Measurements from ENCODE around the gene CACNA1A. TPM values are rescaled to one million over a fixed set of nuclear protein-coding genes. Genes with fewer than 3 reads are reported as not detected.

CACNA1A gene
- total and polyA plus RNA-seq, 2 of the 4 experiments (the other 2 are of a cell fraction), result 5.9 to 15.0 TPM

GRCh38 chr19:13226983-13227382 is 279.3 kb downstream of the CACNA1A start:
- Histone ChIP-seq H3K79me1 (ENCODE audit: low read depth in 1 of 2, low read length in 2 of 2) (no peaks in the 10 kb centered on the region), H3K27ac (ENCODE audit: insufficient read depth, low read length) (no peak overlapping the region), H3K9me1 (ENCODE audit: insufficient read depth, low read length) (no peaks in the 10 kb centered on the region), H3K9me3 (ENCODE audit: control insufficient read depth, insufficient read depth, low read length) (no peaks in the 10 kb centered on the region), H3K27me3 (ENCODE audit: control insufficient read depth, insufficient read depth, low read length) (peaks cover 19% of the 10 kb centered on the region), H3K4me1 (ENCODE audit: control insufficient read depth, insufficient read depth, low read length) (no peaks in the 10 kb centered on the region), H3K56ac (ENCODE audit: extremely low read depth, insufficient read depth, low read length) (no peak overlapping the region), H2BK120ac (ENCODE audit: low read depth, low read length) (no peak overlapping the region), H2AK9ac (replicated peaks; ENCODE audit: low read depth, low read length, poor library complexity) (no peak overlapping the region), H2BK5ac (ENCODE audit: low read depth, low read length, poor library complexity, severe bottlenecking) (no peak overlapping the region), H4K91ac (ENCODE audit: insufficient read depth, low read depth, low read length) (no peak overlapping the region), H2AK5ac (ENCODE audit: low read depth, low read length) (no peak overlapping the region), H3K9ac (ENCODE audit: low read depth, low read length) (no peak overlapping the region), H2BK15ac (ENCODE audit: low read depth, low read length) (no peak overlapping the region), H3K36me3 (ENCODE audit: control insufficient read depth, insufficient read depth, low read length) (peaks cover 3% of the 10 kb centered on the region; the same call in 1 of the 2 replicates), H2BK20ac (ENCODE audit: low read depth, low read length) (no peak overlapping the region), H3K4me2 (ENCODE audit: low read depth, low read length) (no peak overlapping the region), H3K4ac (ENCODE audit: low read depth, low read length) (no peak overlapping the region), H4K8ac (ENCODE audit: low read depth in 2 of 2, low read length in 2 of 2) (no peak overlapping the region), H3K14ac (replicated peaks; ENCODE audit: low read depth, low read length) (no peak overlapping the region), H3K18ac (ENCODE audit: low read depth, low read length) (no peak overlapping the region), H4K5ac (ENCODE audit: low read depth, low read length) (no peak overlapping the region), H3K4me3 (ENCODE audit: insufficient read depth, low read depth, low read length) (no peak overlapping the region), H2AFZ (replicated peaks; ENCODE audit: low read length, poor library complexity) (no peak overlapping the region), H3K23ac (ENCODE audit: low read depth, low read length) (no peak overlapping the region), H4K20me1 (ENCODE audit: insufficient read depth, low read length) (no peaks in the 10 kb centered on the region)
- POLR2A ChIA-PET (ENCODE audit: unreplicated experiment), result no interaction called here
- no peak for DNase-seq
- no peak for ATAC-seq (ENCODE audit: low read depth)
- intact Hi-C loops (cut with micrococcal nuclease) (no loop called here), in situ Hi-C loops (cut with MboI; ENCODE audit: low sequenced_read_pairs) (no loop called here), dilution Hi-C loops (cut with HindIII; ENCODE audit: low sequenced_read_pairs, unreplicated experiment) (no loop called here)
- CTCF ChIA-PET, result no interaction called here
- no peak for TF ChIP-seq NFE2L2 (IDR thresholded peaks at IDR 0.05; ENCODE audit: low read depth, low read length)
- no peak for TF ChIP-seq RCOR1 (IDR thresholded peaks at IDR 0.05; ENCODE audit: insufficient replicate concordance, low read length)
- no peak for TF ChIP-seq RFX5 (IDR thresholded peaks at IDR 0.05; ENCODE audit: low read depth, low read length)
- TF ChIP-seq MAZ (IDR thresholded peaks at IDR 0.05; ENCODE audit: borderline replicate concordance, low read depth, low read length), result no peak
- TF ChIP-seq MAFK (IDR thresholded peaks at IDR 0.05; ENCODE audit: low read depth, low read length), result no peak
- no peak for TF ChIP-seq CEBPB (IDR thresholded peaks at IDR 0.05; ENCODE audit: low read depth, low read length)
- TF ChIP-seq USF2 (IDR thresholded peaks at IDR 0.05; ENCODE audit: low read depth, low read length), result no peak
- no peak for TF ChIP-seq BHLHE40 (IDR thresholded peaks at IDR 0.05; ENCODE audit: low read depth, low read length)
- no peak for TF ChIP-seq CHD1 (IDR thresholded peaks at IDR 0.05; ENCODE audit: low read depth, low read length)
- WGBS, 2 experiments (ENCODE audit: extremely low coverage in 2 of 2, insufficient read length in 1 of 2), result 80% methylated on average over 1 of the region's 14 CpGs; no CpG with 5 or more reads in 1 of the 2 experiments
- no TSS peak for BruUV-seq (replicated peaks)

Data from IMR-90 (cell line).